K562 (cell line): ENCODE measurements around the gene RACK1. TPM values are rescaled to one million over a fixed set of nuclear protein-coding genes. Genes with fewer than 3 reads are reported as not detected.

ENCODE experiments used
- GABPA ChIP-seq: fragments of 200-800 bp; sonication (Bioruptor generic); conservative IDR thresholded peaks from 2 replicates; pipeline ENCODE4 v1.6.1; 2016; ENCODE audit warnings: low read depth, missing genetic modification characterization, missing compliant biosample characterization
- HDAC1 ChIP-seq, 2 experiments: fragments of 450-650 bp; IDR thresholded peaks; 2 replicates each; pipeline ENCODE4 v1.6.1; 2016 to 2017; ENCODE audit warnings: inconsistent platforms in 1 of 2, mild to moderate bottlenecking in 1 of 2, moderate library complexity in 1 of 2
- HNRNPH1 ChIP-seq: fragments of 200-400 bp; formaldehyde crosslinking; optimal IDR thresholded peaks from 2 replicates; pipeline ENCODE3; 2017; ENCODE audit warnings: low read depth, mild to moderate bottlenecking, low read length, moderate library complexity
- NCOA1 ChIP-seq: fragments of 450-650 bp; IDR thresholded peaks from 2 replicates; pipeline ENCODE4 v1.6.1; 2016; ENCODE audit warnings: low read depth
- RBBP5 ChIP-seq: fragments of 200-600 bp; sonication (generic); IDR thresholded peaks from 2 replicates; pipeline ENCODE4 v1.6.1; 2012; ENCODE audit warnings: borderline replicate concordance, mild to moderate bottlenecking, low read length, control low read depth, inconsistent platforms; ENCODE audit not compliant: insufficient read depth, poor library complexity, severe bottlenecking
- RBM17 ChIP-seq: fragments of 200-400 bp; formaldehyde crosslinking; IDR thresholded peaks from 2 replicates; pipeline ENCODE4 v1.6.1; 2017; ENCODE audit warnings: low read depth, mild to moderate bottlenecking, low read length, borderline replicate concordance
- SIN3B ChIP-seq: fragments of 450-650 bp; IDR thresholded peaks from 2 replicates; pipeline ENCODE4 v1.6.1; 2017; ENCODE audit warnings: low read depth, mild to moderate bottlenecking, moderate library complexity
- TOE1 ChIP-seq, 2 experiments: fragments of 450-650 bp in 1 of 2; sonication (generic) in 1 of 2; formaldehyde crosslinking in 1 of 2; IDR thresholded peaks; 2 replicates each; pipeline versions ENCODE4 v1.7.1 to v1.8.0; 2016 to 2022; ENCODE audit warnings: borderline replicate concordance in 2 of 2, mild to moderate bottlenecking in 2 of 2, antibody characterized with exemption in 1 of 2, inconsistent platforms in 1 of 2, low read depth in 1 of 2, missing genetic modification reagents in 1 of 2, moderate library complexity in 1 of 2
- polyA plus RNA-seq, 8 experiments: library from polyadenylated mRNA; depleted of rRNA in 4 of 8; stranded (reverse) in 5 of 8; unstranded in 3 of 8; fragments of >200 nt; fragmentation: Nextera tagmentation in 2 of 8; fragmentation: Illumina TruSeq in 1 of 8; extraction: Ambion mirVana in 2 of 8; extraction: Trizol in 1 of 8; gene quantifications; 2 replicates each; pipeline versions ENCODE4 v1.2.1 to v1.2.3, GENCODE V29; 2011 to 2014; ENCODE audit warnings: inconsistent platforms in 1 of 8, missing spikeins in 1 of 8
- total RNA-seq, 7 experiments: library from RNA; depleted of rRNA in 6 of 7; stranded (reverse); fragments of >200 nt in 6 of 7; fragmentation: Illumina TruSeq in 2 of 7; extraction: Trizol in 2 of 7; gene quantifications; 2 replicates each; pipeline versions ENCODE4 v1.2.1 to v1.2.3, GENCODE V29; 2011 to 2021; ENCODE audit warnings: low replicate concordance in 1 of 7
- TF ChIP-seq, protein P1 (sequence below), 2 experiments: fragments of 250-450 bp in 1 of 2; fragments of 450-650 bp in 1 of 2; sonication (Bioruptor Pico) in 1 of 2; IDR thresholded peaks; 2 replicates each; pipeline versions ENCODE4 v1.6.1 to v1.8.0; 2016 to 2021; ENCODE audit warnings: mild to moderate bottlenecking in 2 of 2, moderate library complexity in 2 of 2, missing compliant biosample characterization in 1 of 2, missing genetic modification characterization in 1 of 2
- TF ChIP-seq, protein P2 (sequence below), 2 experiments: fragments of 200-800 bp in 1 of 2; sonication (Bioruptor generic) in 1 of 2; sonication (generic) in 1 of 2; formaldehyde crosslinking in 1 of 2; IDR thresholded peaks in 1 of 2; conservative IDR thresholded peaks in 1 of 2; 2 replicates each; pipeline versions ENCODE4 v1.5.0 to v1.6.1; 2016 to 2020; ENCODE audit warnings: missing compliant biosample characterization in 1 of 2, missing genetic modification characterization in 1 of 2, missing genetic modification reagents in 1 of 2
- TF ChIP-seq, protein P3 (sequence below): fragments of 450-650 bp; formaldehyde crosslinking; conservative IDR thresholded peaks from 2 replicates; pipeline ENCODE4 v1.4.0; 2022; ENCODE audit warnings: mild to moderate bottlenecking, missing genetic modification characterization
- TF ChIP-seq, protein P4 (sequence below): fragments of 450-650 bp; IDR thresholded peaks from 2 replicates; pipeline ENCODE4 v1.6.1; 2018; ENCODE audit warnings: mild to moderate bottlenecking, low read depth; ENCODE audit not compliant: partially characterized antibody
- TF ChIP-seq, protein P5 (sequence below): fragments of 450-650 bp; conservative IDR thresholded peaks from 2 replicates; pipeline ENCODE4 v1.6.1; 2016; ENCODE audit warnings: missing genetic modification characterization, low read depth, mild to moderate bottlenecking, missing compliant biosample characterization, moderate library complexity
- TF ChIP-seq, protein P6 (sequence below): sonication (generic); formaldehyde crosslinking; IDR thresholded peaks from 2 replicates; pipeline ENCODE4 v1.8.1; 2023; ENCODE audit warnings: mild to moderate bottlenecking, missing genetic modification reagents

RACK1 gene
- total and polyA plus RNA-seq, 9 of the 15 experiments (the other 6 are each of a cell fraction or from before 2014, with no cell fraction given) = 2,303 to 5,311 (median 3,833) TPM

DNA sequence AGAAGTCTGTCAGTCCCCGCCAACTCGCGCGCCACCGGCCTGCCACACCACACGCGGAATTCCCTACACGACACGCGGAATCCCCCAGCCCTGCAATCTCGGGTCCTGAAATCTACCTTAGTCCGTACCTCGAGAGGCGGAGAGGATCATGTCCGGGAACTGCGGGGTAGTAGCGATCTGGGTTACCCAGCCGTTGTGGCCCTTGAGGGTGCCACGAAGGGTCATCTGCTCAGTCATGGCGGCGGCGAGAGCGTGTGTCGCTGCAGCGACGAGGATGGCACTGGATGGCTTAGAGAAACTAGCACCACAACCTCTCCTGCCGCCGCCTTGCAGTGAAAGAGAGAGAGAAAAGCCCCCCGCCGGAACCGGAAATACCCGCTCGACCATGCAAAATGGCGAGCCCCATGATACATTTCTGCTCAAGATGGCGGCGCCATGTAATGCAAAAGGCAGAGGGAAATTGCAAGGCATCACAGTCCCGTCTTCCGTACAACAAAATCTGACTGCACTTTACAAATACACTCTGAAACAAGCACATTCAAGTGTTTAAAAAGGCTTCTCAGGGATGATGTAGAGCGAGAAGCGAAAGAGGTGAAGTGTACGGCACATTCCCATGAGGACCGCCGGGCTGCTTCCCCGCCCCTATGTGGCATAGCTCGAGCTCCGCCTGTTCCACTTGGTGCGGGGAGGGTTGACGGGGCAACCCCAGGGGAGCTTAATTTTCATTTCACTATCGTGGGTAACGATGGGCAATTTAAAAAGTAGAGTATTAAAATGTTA lies at the start of gene RACK1 (continued):
- TF ChIP-seq, protein P1, sequence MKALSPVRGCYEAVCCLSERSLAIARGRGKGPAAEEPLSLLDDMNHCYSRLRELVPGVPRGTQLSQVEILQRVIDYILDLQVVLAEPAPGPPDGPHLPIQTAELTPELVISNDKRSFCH (CRISPR knock-in tag; IDR thresholded peaks at IDR 0.05) = no peak
- TF ChIP-seq, protein P1 (tag; IDR thresholded peaks at IDR 0.05) = no peak; the same call in none of the 2 replicates
- TF ChIP-seq RBBP5 (peak; percentile 99), TOE1 (IDR thresholded peaks at IDR 0.05; ENCODE audit: borderline replicate concordance) (no peak), TOE1 (CRISPR knock-in tag; IDR thresholded peaks at IDR 0.05; ENCODE audit: borderline replicate concordance, low read depth) (peak; percentile 91; the same call in 1 of the 2 replicates), GABPA (tag) (peak; percentile 99), RBM17 (no peak), SIN3B (peak; percentile 23), NCOA1 (peak; percentile 20; the same call in 1 of the 2 replicates), HNRNPH1 (no peak), HDAC1 (IDR thresholded peaks at IDR 0.05) (peak in 1 of 2 experiments; percentile 56; a peak in 2 of 4 replicates)
- TF ChIP-seq, protein P2, sequence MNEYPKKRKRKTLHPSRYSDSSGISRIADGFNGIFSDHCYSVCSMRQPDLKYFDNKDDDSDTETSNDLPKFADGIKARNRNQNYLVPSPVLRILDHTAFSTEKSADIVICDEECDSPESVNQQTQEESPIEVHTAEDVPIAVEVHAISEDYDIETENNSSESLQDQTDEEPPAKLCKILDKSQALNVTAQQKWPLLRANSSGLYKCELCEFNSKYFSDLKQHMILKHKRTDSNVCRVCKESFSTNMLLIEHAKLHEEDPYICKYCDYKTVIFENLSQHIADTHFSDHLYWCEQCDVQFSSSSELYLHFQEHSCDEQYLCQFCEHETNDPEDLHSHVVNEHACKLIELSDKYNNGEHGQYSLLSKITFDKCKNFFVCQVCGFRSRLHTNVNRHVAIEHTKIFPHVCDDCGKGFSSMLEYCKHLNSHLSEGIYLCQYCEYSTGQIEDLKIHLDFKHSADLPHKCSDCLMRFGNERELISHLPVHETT (CRISPR knock-in tag; conservative IDR thresholded peaks at IDR 0.05 in 1 of 2, IDR thresholded peaks at IDR 0.05 in 1 of 2) = peak in 1 of 2 experiments; percentile 80; a peak in 1 of 4 replicates
- TF ChIP-seq, protein P3, sequence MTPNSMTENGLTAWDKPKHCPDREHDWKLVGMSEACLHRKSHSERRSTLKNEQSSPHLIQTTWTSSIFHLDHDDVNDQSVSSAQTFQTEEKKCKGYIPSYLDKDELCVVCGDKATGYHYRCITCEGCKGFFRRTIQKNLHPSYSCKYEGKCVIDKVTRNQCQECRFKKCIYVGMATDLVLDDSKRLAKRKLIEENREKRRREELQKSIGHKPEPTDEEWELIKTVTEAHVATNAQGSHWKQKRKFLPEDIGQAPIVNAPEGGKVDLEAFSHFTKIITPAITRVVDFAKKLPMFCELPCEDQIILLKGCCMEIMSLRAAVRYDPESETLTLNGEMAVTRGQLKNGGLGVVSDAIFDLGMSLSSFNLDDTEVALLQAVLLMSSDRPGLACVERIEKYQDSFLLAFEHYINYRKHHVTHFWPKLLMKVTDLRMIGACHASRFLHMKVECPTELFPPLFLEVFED = 0 out of 2 replicates have a peak, but pooled peaks have one; percentile 43
- TF ChIP-seq, protein P4, sequence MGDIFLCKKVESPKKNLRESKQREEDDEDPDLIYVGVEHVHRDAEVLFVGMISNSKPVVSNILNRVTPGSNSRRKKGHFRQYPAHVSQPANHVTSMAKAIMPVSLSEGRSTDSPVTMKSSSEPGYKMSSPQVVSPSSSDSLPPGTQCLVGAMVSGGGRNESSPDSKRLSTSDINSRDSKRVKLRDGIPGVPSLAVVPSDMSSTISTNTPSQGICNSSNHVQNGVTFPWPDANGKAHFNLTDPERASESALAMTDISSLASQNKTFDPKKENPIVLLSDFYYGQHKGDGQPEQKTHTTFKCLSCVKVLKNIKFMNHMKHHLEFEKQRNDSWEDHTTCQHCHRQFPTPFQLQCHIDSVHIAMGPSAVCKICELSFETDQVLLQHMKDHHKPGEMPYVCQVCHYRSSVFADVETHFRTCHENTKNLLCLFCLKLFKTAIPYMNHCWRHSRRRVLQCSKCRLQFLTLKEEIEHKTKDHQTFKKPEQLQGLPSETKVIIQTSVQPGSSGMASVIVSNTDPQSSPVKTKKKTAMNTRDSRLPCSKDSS = no peak
- TF ChIP-seq, protein P5, sequence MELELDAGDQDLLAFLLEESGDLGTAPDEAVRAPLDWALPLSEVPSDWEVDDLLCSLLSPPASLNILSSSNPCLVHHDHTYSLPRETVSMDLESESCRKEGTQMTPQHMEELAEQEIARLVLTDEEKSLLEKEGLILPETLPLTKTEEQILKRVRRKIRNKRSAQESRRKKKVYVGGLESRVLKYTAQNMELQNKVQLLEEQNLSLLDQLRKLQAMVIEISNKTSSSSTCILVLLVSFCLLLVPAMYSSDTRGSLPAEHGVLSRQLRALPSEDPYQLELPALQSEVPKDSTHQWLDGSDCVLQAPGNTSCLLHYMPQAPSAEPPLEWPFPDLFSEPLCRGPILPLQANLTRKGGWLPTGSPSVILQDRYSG (tag) = peak; percentile 65; the same call in 1 of the 2 replicates
- TF ChIP-seq, protein P6, sequence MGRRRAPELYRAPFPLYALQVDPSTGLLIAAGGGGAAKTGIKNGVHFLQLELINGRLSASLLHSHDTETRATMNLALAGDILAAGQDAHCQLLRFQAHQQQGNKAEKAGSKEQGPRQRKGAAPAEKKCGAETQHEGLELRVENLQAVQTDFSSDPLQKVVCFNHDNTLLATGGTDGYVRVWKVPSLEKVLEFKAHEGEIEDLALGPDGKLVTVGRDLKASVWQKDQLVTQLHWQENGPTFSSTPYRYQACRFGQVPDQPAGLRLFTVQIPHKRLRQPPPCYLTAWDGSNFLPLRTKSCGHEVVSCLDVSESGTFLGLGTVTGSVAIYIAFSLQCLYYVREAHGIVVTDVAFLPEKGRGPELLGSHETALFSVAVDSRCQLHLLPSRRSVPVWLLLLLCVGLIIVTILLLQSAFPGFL (CRISPR knock-in tag) = peak; percentile 69; the same call in 1 of the 2 replicates
